ENCODE measurements around the gene MYH14. TPM values are rescaled to one million over a fixed set of nuclear protein-coding genes. Genes with fewer than 3 reads are reported as not detected.

The MYH14 gene
- total RNA-seq, 1 donor from 2014 or later: 1.6 TPM

- H3K79me2 ChIP-seq (ENCODE audit: low read depth): no peaks in the 10 kb centered on the region
- no peaks in the 10 kb centered on the region for H3K27me3 ChIP-seq
- Mint-ChIP-seq H3K4me3 (no peak overlapping the region), H3K27me3 (ENCODE audit: insufficient read depth, low read depth) (peaks cover 3% of the 10 kb centered on the region), H3K27ac (no peak overlapping the region), H3K9me3 (no peaks in the 10 kb centered on the region), H3K4me1 (peaks cover 11% of the 10 kb centered on the region), H3K36me3 (no peaks in the 10 kb centered on the region)
- TF ChIP-seq CTCF (IDR thresholded peaks at IDR 0.05) (no peak), EZH2 (IDR thresholded peaks at IDR 0.05) (no peak), EZH2phosphoT487 (IDR thresholded peaks at IDR 0.05) (no peak)
- no peaks in the 10 kb centered on the region for H4K20me1 ChIP-seq (ENCODE audit: low read depth)
- H3K4me1 ChIP-seq: no peaks in the 10 kb centered on the region
- no peak for DNase-seq (ENCODE audit: low spot score)
- no peaks in the 10 kb centered on the region for H3K9me3 ChIP-seq (ENCODE audit: low read depth)
- H2AFZ ChIP-seq (replicated peaks): no peak overlapping the region
- no peak overlapping the region for H3K4me2 ChIP-seq
- no peak overlapping the region for H3K4me3 ChIP-seq
- H3K36me3 ChIP-seq: no peaks in the 10 kb centered on the region
- no peak overlapping the region for H3K9ac ChIP-seq
- H3F3A ChIP-seq (ENCODE audit: low read depth): no peaks in the 10 kb centered on the region
- no peak overlapping the region for H3K27ac ChIP-seq
Measured at GRCh38 chr19:50173127-50173526, 30.3 kb upstream of the MYH14 start.

GRCh38 chr19:50174100-50174793 is 29.2 kb upstream of the MYH14 start:
- Mint-ChIP-seq H3K27ac (no peak overlapping the region), H3K9me3 (no peaks in the 10 kb centered on the region)
- no peak overlapping the region for H2AFZ ChIP-seq (replicated peaks)

GRCh38 chr19:50175924-50176323 is 27.5 kb upstream of the MYH14 start:
- H3K27me3 ChIP-seq: no peaks in the 10 kb centered on the region
- no peak overlapping the region for H3K27ac ChIP-seq
- no peaks in the 10 kb centered on the region for H3F3A ChIP-seq (ENCODE audit: low read depth)
- no peak overlapping the region for H2AFZ ChIP-seq (replicated peaks)
- no peaks in the 10 kb centered on the region for H4K20me1 ChIP-seq (ENCODE audit: low read depth)
- peak overlapping the region; percentile 29 for H3K27ac Mint-ChIP-seq
- no peak for DNase-seq (ENCODE audit: low spot score)
- H3K4me2 ChIP-seq: no peak overlapping the region
- no peaks in the 10 kb centered on the region for H3K4me1 ChIP-seq
- no peaks in the 10 kb centered on the region for H3K36me3 ChIP-seq
- H3K4me1 Mint-ChIP-seq: peaks cover 24% of the 10 kb centered on the region
- H3K4me3 ChIP-seq: no peak overlapping the region
- H3K9me3 ChIP-seq (ENCODE audit: low read depth): no peaks in the 10 kb centered on the region
- H3K4me3 Mint-ChIP-seq: no peak overlapping the region
- H3K79me2 ChIP-seq (ENCODE audit: low read depth): no peaks in the 10 kb centered on the region
- no peak for TF ChIP-seq CTCF (IDR thresholded peaks at IDR 0.05)
- H3K9me3 Mint-ChIP-seq: no peaks in the 10 kb centered on the region
- no peaks in the 10 kb centered on the region for H3K36me3 Mint-ChIP-seq
- peaks cover 3% of the 10 kb centered on the region for H3K27me3 Mint-ChIP-seq (ENCODE audit: insufficient read depth, low read depth)
- no peak overlapping the region for H3K9ac ChIP-seq

More at GRCh38 chr19:50174100-50174793, 29.2 kb upstream of the MYH14 start:
- Histone ChIP-seq H3K79me2 (ENCODE audit: low read depth) (no peaks in the 10 kb centered on the region), H3K9ac (no peak overlapping the region), H3K4me1 (no peaks in the 10 kb centered on the region), H3K4me3 (no peak overlapping the region), H3K27ac (no peak overlapping the region), H3K4me2 (no peak overlapping the region), H3K36me3 (no peaks in the 10 kb centered on the region), H3F3A (ENCODE audit: low read depth) (no peaks in the 10 kb centered on the region), H3K27me3 (no peaks in the 10 kb centered on the region), H3K9me3 (ENCODE audit: low read depth) (no peaks in the 10 kb centered on the region), H4K20me1 (ENCODE audit: low read depth) (no peaks in the 10 kb centered on the region)
- Mint-ChIP-seq H3K27me3 (ENCODE audit: insufficient read depth, low read depth) (peaks cover 3% of the 10 kb centered on the region), H3K4me1 (peaks cover 22% of the 10 kb centered on the region), H3K4me3 (peak overlapping the region; percentile 25), H3K36me3 (no peaks in the 10 kb centered on the region)
- TF ChIP-seq EZH2 (IDR thresholded peaks at IDR 0.05): no peak
- TF ChIP-seq CTCF (IDR thresholded peaks at IDR 0.05): no peak
- no peak for TF ChIP-seq EZH2phosphoT487 (IDR thresholded peaks at IDR 0.05)
- no peak for DNase-seq (ENCODE audit: low spot score)

All from neural progenitor cell (in vitro differentiated cells).